ENCODE data around the gene GRAMD2A.

GRAMD2A gene

GRCh38 chr15:72182244-72182643 lies 15.3 kb downstream of the GRAMD2A start:
- TF ChIP-seq CTCF (IDR thresholded peaks at IDR 0.05; ENCODE audit: control insufficient read depth, insufficient read depth, low read depth, low read length, missing control alignments): no peak
- DNase-seq (ENCODE audit: low read depth): no peak
- H3K4me3 ChIP-seq (ENCODE audit: control insufficient read depth, low read depth, low read length): no peak overlapping the region

- no peak overlapping the region for H3K4me3 ChIP-seq (ENCODE audit: control insufficient read depth, low read depth, low read length)
- DNase-seq (ENCODE audit: low read depth): no peak
- TF ChIP-seq CTCF (IDR thresholded peaks at IDR 0.05; ENCODE audit: control insufficient read depth, insufficient read depth, low read depth, low read length, missing control alignments): no peak
These were observed 16.7 kb downstream of the GRAMD2A start for GRCh38 chr15:72180761-72181324.

GRCh38 chr15:72179950-72180581 lies 17.5 kb downstream of the GRAMD2A start:
- DNase-seq (ENCODE audit: low read depth): no peak
- TF ChIP-seq CTCF (IDR thresholded peaks at IDR 0.05; ENCODE audit: control insufficient read depth, insufficient read depth, low read depth, low read length, missing control alignments): no peak
- no peak overlapping the region for H3K4me3 ChIP-seq (ENCODE audit: control insufficient read depth, low read depth, low read length)

GRCh38 chr15:72178976-72179585 lies 18.5 kb downstream of the GRAMD2A start:
- no peak for TF ChIP-seq CTCF (IDR thresholded peaks at IDR 0.05; ENCODE audit: control insufficient read depth, insufficient read depth, low read depth, low read length, missing control alignments)
- H3K4me3 ChIP-seq (ENCODE audit: control insufficient read depth, low read depth, low read length): no peak overlapping the region
- no peak for DNase-seq (ENCODE audit: low read depth)

- TF ChIP-seq CTCF (IDR thresholded peaks at IDR 0.05; ENCODE audit: control insufficient read depth, insufficient read depth, low read depth, low read length, missing control alignments): no peak
- H3K4me3 ChIP-seq (ENCODE audit: control insufficient read depth, low read depth, low read length): no peak overlapping the region
- DNase-seq (ENCODE audit: low read depth): no peak
These were observed 20.8 kb downstream of the GRAMD2A start for GRCh38 chr15:72176743-72177142.

- no peak overlapping the region for H3K4me3 ChIP-seq (ENCODE audit: control insufficient read depth, low read depth, low read length)
- DNase-seq (ENCODE audit: low read depth): no peak
- TF ChIP-seq CTCF (IDR thresholded peaks at IDR 0.05; ENCODE audit: control insufficient read depth, insufficient read depth, low read depth, low read length, missing control alignments): no peak
These were observed 21.4 kb downstream of the GRAMD2A start for GRCh38 chr15:72176159-72176558.

Data from AG09309 (cell line).